ENCODE measurements around the gene ATP10B.

- TF ChIP-seq CTCF (IDR thresholded peaks at IDR 0.05) (no peak), POLR2A (IDR thresholded peaks at IDR 0.05) (no peak)
These were observed 104.0 kb downstream of the ATP10B start for GRCh38 chr5:160747987-160748386.
